ENCODE results near the gene KLHL17.
A peak's percentile ranks its signal among the peaks of the same experiment; 100 is the strongest.

The KLHL17 gene

GRCh38 chr1:966704-967300, 6.4 kb downstream of the KLHL17 start:
- peak; percentile 46 to 51 (median 47) for DNase-seq

GRCh38 chr1:967466-968343, 7.3 kb downstream of the KLHL17 start:
- no peaks in the 10 kb centered on the region for H3K36me3 Mint-ChIP-seq (ENCODE audit: insufficient read depth)
- H3K4me3 Mint-ChIP-seq = peak overlapping the region; percentile 18 to 36
- H3K27me3 Mint-ChIP-seq = peaks cover 0 to 16% of the 10 kb centered on the region in 2 donors
- no peak for ATAC-seq (replicated peaks)
- DNase-seq = no peak
- H3K9me3 Mint-ChIP-seq = no peaks in the 10 kb centered on the region
- H3K4me1 Mint-ChIP-seq (ENCODE audit: low read depth in 2 of 2) = no peaks in the 10 kb centered on the region
- no peak overlapping the region for H3K27ac Mint-ChIP-seq

More at GRCh38 chr1:966704-967300, 6.4 kb downstream of the KLHL17 start:
- Mint-ChIP-seq H3K36me3 (ENCODE audit: insufficient read depth) (no peaks in the 10 kb centered on the region), H3K9me3 (no peaks in the 10 kb centered on the region), H3K27me3 (peaks cover 0 to 16% of the 10 kb centered on the region in 2 donors), H3K4me1 (ENCODE audit: low read depth in 2 of 2) (peaks cover 0 to 4% of the 10 kb centered on the region in 2 donors), H3K27ac (no peak overlapping the region), H3K4me3 (peak overlapping the region; percentile 67 to 75)
- peak; percentile 93 for ATAC-seq (replicated peaks)

- ATAC-seq (replicated peaks) (no peak), DNase-seq (no peak)
- Mint-ChIP-seq H3K27me3 (peaks cover 0 to 26% of the 10 kb centered on the region in 2 donors), H3K4me3 (no peak overlapping the region), H3K36me3 (ENCODE audit: insufficient read depth) (no peaks in the 10 kb centered on the region), H3K4me1 (ENCODE audit: low read depth in 2 of 2) (no peaks in the 10 kb centered on the region), H3K9me3 (no peaks in the 10 kb centered on the region), H3K27ac (no peak overlapping the region)
Observed at GRCh38 chr1:969260-969855, 9.0 kb downstream of the KLHL17 start.

- Mint-ChIP-seq H3K4me1 (ENCODE audit: low read depth in 2 of 2) (no peaks in the 10 kb centered on the region), H3K27me3 (peaks cover 6 to 36% of the 10 kb centered on the region in 2 donors), H3K36me3 (ENCODE audit: insufficient read depth) (no peaks in the 10 kb centered on the region), H3K27ac (no peak overlapping the region), H3K4me3 (no peak overlapping the region), H3K9me3 (no peaks in the 10 kb centered on the region)
- DNase-seq (no peak), ATAC-seq (replicated peaks) (no peak)
Observed at GRCh38 chr1:970242-970972, 10.0 kb downstream of the KLHL17 start.

GRCh38 chr1:970973-971730, 10.8 kb downstream of the KLHL17 start:
- H3K27me3 Mint-ChIP-seq = peaks cover 13 to 44% of the 10 kb centered on the region in 2 donors
- no peak overlapping the region for H3K27ac Mint-ChIP-seq
- no peak overlapping the region for H3K4me3 Mint-ChIP-seq
- H3K9me3 Mint-ChIP-seq = no peaks in the 10 kb centered on the region
- no peak for DNase-seq
- no peak for ATAC-seq (replicated peaks)
- no peaks in the 10 kb centered on the region for H3K36me3 Mint-ChIP-seq (ENCODE audit: insufficient read depth)
- peaks cover 5 to 6% of the 10 kb centered on the region in 2 donors for H3K4me1 Mint-ChIP-seq (ENCODE audit: low read depth in 2 of 2)

GRCh38 chr1:971751-972506, 11.5 kb downstream of the KLHL17 start:
- no peak for DNase-seq
- Mint-ChIP-seq H3K9me3 (no peaks in the 10 kb centered on the region), H3K4me1 (ENCODE audit: low read depth in 2 of 2) (peaks cover 5 to 6% of the 10 kb centered on the region in 2 donors), H3K36me3 (ENCODE audit: insufficient read depth) (no peaks in the 10 kb centered on the region), H3K4me3 (no peak overlapping the region), H3K27ac (no peak overlapping the region), H3K27me3 (peaks cover 13 to 45% of the 10 kb centered on the region in 2 donors)
- no peak for ATAC-seq (replicated peaks)

- DNase-seq (no peak), ATAC-seq (replicated peaks) (no peak)
- Mint-ChIP-seq H3K9me3 (no peaks in the 10 kb centered on the region), H3K27me3 (peaks cover 13 to 45% of the 10 kb centered on the region in 2 donors), H3K36me3 (ENCODE audit: insufficient read depth) (no peaks in the 10 kb centered on the region), H3K4me1 (ENCODE audit: low read depth in 2 of 2) (peaks cover 5 to 6% of the 10 kb centered on the region in 2 donors), H3K4me3 (no peak overlapping the region), H3K27ac (no peak overlapping the region)
Observed at GRCh38 chr1:972726-973458, 12.5 kb downstream of the KLHL17 start.

- ATAC-seq (replicated peaks) (no peak), DNase-seq (no peak)
- Mint-ChIP-seq H3K4me1 (ENCODE audit: low read depth in 2 of 2) (peaks cover 5 to 9% of the 10 kb centered on the region in 2 donors), H3K27me3 (peaks cover 13 to 44% of the 10 kb centered on the region in 2 donors), H3K36me3 (ENCODE audit: insufficient read depth) (no peaks in the 10 kb centered on the region), H3K27ac (no peak overlapping the region), H3K9me3 (no peaks in the 10 kb centered on the region), H3K4me3 (no peak overlapping the region)
Observed at GRCh38 chr1:973459-974292, 13.3 kb downstream of the KLHL17 start.

GRCh38 chr1:974293-974640, 13.9 kb downstream of the KLHL17 start:
- H3K4me1 Mint-ChIP-seq (ENCODE audit: low read depth in 2 of 2) = peaks cover 5 to 9% of the 10 kb centered on the region in 2 donors
- H3K4me3 Mint-ChIP-seq = no peak overlapping the region
- H3K9me3 Mint-ChIP-seq = no peaks in the 10 kb centered on the region
- no peak for ATAC-seq (replicated peaks)
- no peak overlapping the region for H3K27ac Mint-ChIP-seq
- peaks cover 13 to 40% of the 10 kb centered on the region in 2 donors for H3K27me3 Mint-ChIP-seq
- no peaks in the 10 kb centered on the region for H3K36me3 Mint-ChIP-seq (ENCODE audit: insufficient read depth)
- no peak for DNase-seq

- Mint-ChIP-seq H3K4me1 (ENCODE audit: low read depth in 2 of 2) (peaks cover 5 to 9% of the 10 kb centered on the region in 2 donors), H3K27me3 (peaks cover 13 to 35% of the 10 kb centered on the region in 2 donors), H3K27ac (no peak overlapping the region), H3K36me3 (ENCODE audit: insufficient read depth) (no peaks in the 10 kb centered on the region), H3K9me3 (no peaks in the 10 kb centered on the region), H3K4me3 (peak overlapping the region in 1 of 2 donors; percentile 53)
- ATAC-seq (replicated peaks) (no peak), DNase-seq (no peak)
Observed at GRCh38 chr1:974687-975328, 14.4 kb downstream of the KLHL17 start.

- Mint-ChIP-seq H3K4me1 (ENCODE audit: low read depth in 2 of 2) (peaks cover 5 to 9% of the 10 kb centered on the region in 2 donors), H3K27me3 (peaks cover 13 to 35% of the 10 kb centered on the region in 2 donors), H3K9me3 (no peaks in the 10 kb centered on the region), H3K4me3 (peak overlapping the region in 1 of 2 donors; percentile 62), H3K27ac (no peak overlapping the region), H3K36me3 (ENCODE audit: insufficient read depth) (no peaks in the 10 kb centered on the region)
- no peak for DNase-seq
- ATAC-seq (replicated peaks) = no peak
Observed at GRCh38 chr1:975365-975764, 15.0 kb downstream of the KLHL17 start.

Data from effector memory CD8-positive, alpha-beta T cell (primary cell).